ENCODE results near the gene CERS6. TPM values are rescaled to one million over a fixed set of nuclear protein-coding genes. Genes with fewer than 3 reads are reported as not detected.

CERS6 gene
- polyA plus RNA-seq, 1 donor from 2014 or later, result 59.3 TPM

DNA sequence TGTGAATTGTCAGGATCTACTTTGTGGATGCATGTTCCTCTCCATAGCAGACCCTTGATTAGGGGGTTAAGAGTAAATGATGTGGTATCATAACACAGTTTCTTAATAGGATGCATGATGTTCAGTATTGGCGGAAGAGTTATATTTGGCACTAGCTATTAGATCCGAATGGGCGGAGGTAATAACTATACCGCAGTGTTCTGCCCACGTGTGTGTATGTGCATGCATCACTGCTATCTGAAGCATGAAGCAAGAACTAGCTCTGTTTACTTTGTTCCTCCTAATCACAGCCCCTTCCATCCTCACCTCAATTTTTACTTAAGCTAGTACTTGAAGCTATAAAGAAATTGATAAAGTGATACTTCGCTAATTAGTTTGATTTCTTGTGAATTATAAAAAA lies 186.8 kb downstream of the CERS6 start (continued):
- TF ChIP-seq EZH2 (IDR thresholded peaks at IDR 0.05; ENCODE audit: borderline replicate concordance, insufficient read depth, low read length, poor library complexity, severe bottlenecking), result no peak

DNA sequence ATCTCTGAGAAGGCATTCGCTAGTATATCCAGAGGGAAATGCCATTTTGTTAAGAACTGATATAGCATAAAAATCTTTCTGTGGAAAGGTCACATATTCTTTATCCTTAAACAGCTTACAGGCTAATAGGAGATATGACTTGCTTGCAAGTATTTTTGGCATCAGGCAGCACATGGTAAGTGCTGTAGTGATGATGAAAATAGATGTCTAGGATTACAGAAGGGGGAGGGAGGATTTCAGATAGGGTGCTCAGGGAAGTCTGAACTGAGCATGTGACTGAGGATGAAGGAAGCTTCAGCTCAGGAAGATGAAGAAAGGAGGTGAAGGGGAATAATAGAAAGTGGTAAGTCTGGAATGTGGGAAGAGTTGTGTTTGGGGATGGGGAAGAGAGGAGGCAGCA lies 187.9 kb downstream of the CERS6 start:
- H3K4me2 ChIP-seq (ENCODE audit: low read length), result no peak overlapping the region
- no peaks in the 10 kb centered on the region for H3K36me3 ChIP-seq (ENCODE audit: insufficient read depth, low read length)
- no peaks in the 10 kb centered on the region for H3K27me3 ChIP-seq (ENCODE audit: insufficient read depth, low read depth, low read length)
- H3K9ac ChIP-seq (ENCODE audit: low read length), result no peak overlapping the region
- no peaks in the 10 kb centered on the region for H3F3A ChIP-seq (ENCODE audit: insufficient read depth, low read length, poor library complexity, severe bottlenecking)
- no peaks in the 10 kb centered on the region for H4K20me1 ChIP-seq (ENCODE audit: insufficient read depth)
- no peaks in the 10 kb centered on the region for H3K9me3 ChIP-seq (ENCODE audit: low read length)
- no peak overlapping the region for H3K27ac ChIP-seq (ENCODE audit: low read length)
- TF ChIP-seq RAD21 (conservative IDR thresholded peaks at IDR 0.05) (no peak), EP300 (conservative IDR thresholded peaks at IDR 0.05; ENCODE audit: poor library complexity, severe bottlenecking) (no peak), TAF1 (IDR thresholded peaks at IDR 0.05; ENCODE audit: low read depth) (no peak)
- TF ChIP-seq, protein P1, sequence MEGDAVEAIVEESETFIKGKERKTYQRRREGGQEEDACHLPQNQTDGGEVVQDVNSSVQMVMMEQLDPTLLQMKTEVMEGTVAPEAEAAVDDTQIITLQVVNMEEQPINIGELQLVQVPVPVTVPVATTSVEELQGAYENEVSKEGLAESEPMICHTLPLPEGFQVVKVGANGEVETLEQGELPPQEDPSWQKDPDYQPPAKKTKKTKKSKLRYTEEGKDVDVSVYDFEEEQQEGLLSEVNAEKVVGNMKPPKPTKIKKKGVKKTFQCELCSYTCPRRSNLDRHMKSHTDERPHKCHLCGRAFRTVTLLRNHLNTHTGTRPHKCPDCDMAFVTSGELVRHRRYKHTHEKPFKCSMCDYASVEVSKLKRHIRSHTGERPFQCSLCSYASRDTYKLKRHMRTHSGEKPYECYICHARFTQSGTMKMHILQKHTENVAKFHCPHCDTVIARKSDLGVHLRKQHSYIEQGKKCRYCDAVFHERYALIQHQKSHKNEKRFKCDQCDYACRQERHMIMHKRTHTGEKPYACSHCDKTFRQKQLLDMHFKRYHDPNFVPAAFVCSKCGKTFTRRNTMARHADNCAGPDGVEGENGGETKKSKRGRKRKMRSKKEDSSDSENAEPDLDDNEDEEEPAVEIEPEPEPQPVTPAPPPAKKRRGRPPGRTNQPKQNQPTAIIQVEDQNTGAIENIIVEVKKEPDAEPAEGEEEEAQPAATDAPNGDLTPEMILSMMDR (IDR thresholded peaks at IDR 0.05; ENCODE audit: poor library complexity, severe bottlenecking), result no peak
- TF ChIP-seq, protein P2, sequence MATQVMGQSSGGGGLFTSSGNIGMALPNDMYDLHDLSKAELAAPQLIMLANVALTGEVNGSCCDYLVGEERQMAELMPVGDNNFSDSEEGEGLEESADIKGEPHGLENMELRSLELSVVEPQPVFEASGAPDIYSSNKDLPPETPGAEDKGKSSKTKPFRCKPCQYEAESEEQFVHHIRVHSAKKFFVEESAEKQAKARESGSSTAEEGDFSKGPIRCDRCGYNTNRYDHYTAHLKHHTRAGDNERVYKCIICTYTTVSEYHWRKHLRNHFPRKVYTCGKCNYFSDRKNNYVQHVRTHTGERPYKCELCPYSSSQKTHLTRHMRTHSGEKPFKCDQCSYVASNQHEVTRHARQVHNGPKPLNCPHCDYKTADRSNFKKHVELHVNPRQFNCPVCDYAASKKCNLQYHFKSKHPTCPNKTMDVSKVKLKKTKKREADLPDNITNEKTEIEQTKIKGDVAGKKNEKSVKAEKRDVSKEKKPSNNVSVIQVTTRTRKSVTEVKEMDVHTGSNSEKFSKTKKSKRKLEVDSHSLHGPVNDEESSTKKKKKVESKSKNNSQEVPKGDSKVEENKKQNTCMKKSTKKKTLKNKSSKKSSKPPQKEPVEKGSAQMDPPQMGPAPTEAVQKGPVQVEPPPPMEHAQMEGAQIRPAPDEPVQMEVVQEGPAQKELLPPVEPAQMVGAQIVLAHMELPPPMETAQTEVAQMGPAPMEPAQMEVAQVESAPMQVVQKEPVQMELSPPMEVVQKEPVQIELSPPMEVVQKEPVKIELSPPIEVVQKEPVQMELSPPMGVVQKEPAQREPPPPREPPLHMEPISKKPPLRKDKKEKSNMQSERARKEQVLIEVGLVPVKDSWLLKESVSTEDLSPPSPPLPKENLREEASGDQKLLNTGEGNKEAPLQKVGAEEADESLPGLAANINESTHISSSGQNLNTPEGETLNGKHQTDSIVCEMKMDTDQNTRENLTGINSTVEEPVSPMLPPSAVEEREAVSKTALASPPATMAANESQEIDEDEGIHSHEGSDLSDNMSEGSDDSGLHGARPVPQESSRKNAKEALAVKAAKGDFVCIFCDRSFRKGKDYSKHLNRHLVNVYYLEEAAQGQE (IDR thresholded peaks at IDR 0.05; ENCODE audit: borderline replicate concordance), result no peak
- H3K9me2 ChIP-seq (ENCODE audit: insufficient read depth, low read length), result no peaks in the 10 kb centered on the region
- no peak overlapping the region for H2AFZ ChIP-seq (ENCODE audit: low read depth, low read length)
- H3K4me3 ChIP-seq (ENCODE audit: low read length), result no peak overlapping the region
- peaks cover 37% of the 10 kb centered on the region for H3K79me2 ChIP-seq (replicated peaks; ENCODE audit: insufficient read depth, low read length)

DNA sequence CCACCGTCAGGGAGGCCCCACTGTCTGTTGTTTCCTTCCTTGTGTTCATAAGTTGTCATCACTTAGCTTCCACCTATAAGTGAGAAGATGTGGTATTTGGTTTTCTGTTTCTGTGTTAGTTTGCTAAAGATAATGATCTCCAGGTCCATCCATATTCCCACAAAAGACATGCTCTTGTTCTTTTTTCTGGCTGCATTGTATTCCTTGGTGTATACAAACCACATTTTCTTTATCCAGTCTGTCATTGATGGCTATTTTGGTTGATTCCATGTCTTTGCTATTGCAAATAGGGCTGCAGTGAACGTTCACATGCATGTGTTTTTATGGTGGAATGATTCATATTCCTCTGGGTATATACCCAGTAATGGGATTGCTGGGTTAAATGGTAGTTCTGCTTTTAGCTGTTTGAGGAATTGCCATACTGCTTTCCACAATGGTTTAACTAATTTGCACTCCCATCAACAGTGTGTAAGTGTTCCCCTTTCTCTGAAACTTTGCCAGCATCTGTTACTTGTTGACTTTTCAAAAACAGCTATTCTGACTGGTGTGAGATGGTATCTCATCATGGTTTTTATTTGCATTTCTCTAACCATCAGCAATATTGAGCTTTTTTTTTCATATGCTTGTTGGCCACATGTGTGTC lies 189.7 kb downstream of the CERS6 start:
- no peaks in the 10 kb centered on the region for H3K9me2 ChIP-seq (ENCODE audit: insufficient read depth, low read length)

More for the DNA sequence above, 189.7 kb downstream of the CERS6 start:
- Histone ChIP-seq H3K9ac (ENCODE audit: low read length) (no peak overlapping the region), H3F3A (ENCODE audit: insufficient read depth, low read length, poor library complexity, severe bottlenecking) (no peaks in the 10 kb centered on the region), H2AFZ (ENCODE audit: low read depth, low read length) (no peak overlapping the region), H3K9me3 (ENCODE audit: low read length) (no peaks in the 10 kb centered on the region), H3K27me3 (ENCODE audit: insufficient read depth, low read depth, low read length) (no peaks in the 10 kb centered on the region), H3K27ac (ENCODE audit: low read length) (no peak overlapping the region), H3K4me3 (ENCODE audit: low read length) (no peak overlapping the region), H3K79me2 (replicated peaks; ENCODE audit: insufficient read depth, low read length) (peaks cover 37% of the 10 kb centered on the region), H4K20me1 (ENCODE audit: insufficient read depth) (no peaks in the 10 kb centered on the region), H3K4me2 (ENCODE audit: low read length) (no peak overlapping the region), H3K36me3 (ENCODE audit: insufficient read depth, low read length) (no peaks in the 10 kb centered on the region)
- no peak for TF ChIP-seq RAD21 (conservative IDR thresholded peaks at IDR 0.05)
- TF ChIP-seq EP300 (conservative IDR thresholded peaks at IDR 0.05; ENCODE audit: poor library complexity, severe bottlenecking), result no peak
- TF ChIP-seq, protein P2 (IDR thresholded peaks at IDR 0.05; ENCODE audit: borderline replicate concordance), result no peak
- TF ChIP-seq, protein P1 (IDR thresholded peaks at IDR 0.05; ENCODE audit: poor library complexity, severe bottlenecking), result no peak
- no peak for TF ChIP-seq POLR2AphosphoS5 (IDR thresholded peaks at IDR 0.05)
- no peak for TF ChIP-seq TAF1 (IDR thresholded peaks at IDR 0.05; ENCODE audit: low read depth)
- TF ChIP-seq MXI1 (conservative IDR thresholded peaks at IDR 0.05; ENCODE audit: poor library complexity, severe bottlenecking), result no peak
- no peak for TF ChIP-seq SMC3 (conservative IDR thresholded peaks at IDR 0.05; ENCODE audit: poor library complexity)
- TF ChIP-seq EZH2 (IDR thresholded peaks at IDR 0.05; ENCODE audit: borderline replicate concordance, insufficient read depth, low read length, poor library complexity, severe bottlenecking), result no peak
